Endothelial cell of umbilical vein (primary cell): ENCODE results near the gene LSM14B. TPM values are rescaled to one million over a fixed set of nuclear protein-coding genes. Genes with fewer than 3 reads are reported as not detected.

Experiments used
- BruUV-seq: library from RNA; stranded (reverse); fragments of 400-500 nt; replicated peaks from 2 replicates; lab custom pipeline; 2021; lab: Mats Ljungman, UMichigan
- CTCF ChIA-PET: fragments of 300-600, 350-600 bp; sonication (Branson Sonifier 250); formaldehyde crosslinking; loops from one replicate; lab custom pipeline; 2021; ENCODE audit warnings: antibody characterized with exemption, inconsistent platforms; lab: Charles Lee
- POLR2A ChIA-PET: fragments of 300-600, 350-600 bp; sonication (Branson Sonifier 250); formaldehyde crosslinking; loops from one replicate; lab custom pipeline; 2021; ENCODE audit warnings: antibody characterized with exemption, inconsistent platforms; lab: Charles Lee
- DNase-seq: peaks from one replicate; pipeline ENCODE4 v3.0.0-alpha.2; 2011; ENCODE audit warnings: low read depth, low spot score
- FAIRE-seq: peaks from 2 replicates; lab custom pipeline; 2011; peaks lifted over from hg19 to GRCh38; lab: Jason Lieb, UNC
- H2AFZ ChIP-seq: 2 replicates; pipeline ENCODE4 v1.6.0; 2012; ENCODE audit warnings: low read depth, low read length, control low read depth, inconsistent platforms
- H3K27ac ChIP-seq: 2 replicates; pipeline ENCODE4 v1.5.1; 2011; ENCODE audit warnings: low read depth, mild to moderate bottlenecking, control low read depth, low read length, moderate library complexity; ENCODE audit not compliant: insufficient read depth
- H3K27me3 ChIP-seq, 2 experiments: 2 replicates each; pipeline versions ENCODE4 v1.6.0 to v1.6.1; 2011; ENCODE audit warnings: low read length in 2 of 2, mixed read lengths in 1 of 2; ENCODE audit not compliant: control insufficient read depth in 2 of 2, insufficient read depth in 2 of 2
- H3K36me3 ChIP-seq, 2 experiments: 2 replicates in 1 of 2; 3 replicates in 1 of 2; pipeline ENCODE4 v1.5.1; 2011; ENCODE audit warnings: low read length in 2 of 2, mild to moderate bottlenecking in 1 of 2, moderate library complexity in 1 of 2; ENCODE audit not compliant: control insufficient read depth in 2 of 2, insufficient read depth in 2 of 2; ENCODE audit errors: extremely low read depth in 1 of 2
- H3K4me1 ChIP-seq: 3 replicates; pipeline ENCODE4 v1.5.1; 2011; ENCODE audit warnings: mild to moderate bottlenecking, low read length; ENCODE audit not compliant: control insufficient read depth, insufficient read depth; ENCODE audit errors: extremely low read depth
- H3K4me2 ChIP-seq: 2 replicates; pipeline ENCODE4 v1.6.1; 2011; ENCODE audit warnings: low read length, control low read depth, mixed read lengths; ENCODE audit not compliant: insufficient read depth
- H3K4me3 ChIP-seq, 3 experiments: fragments of 200-600 bp in 1 of 3; sonication (generic), shearing (Covaris generic) in 1 of 3; replicated peaks in 1 of 3; 2 replicates each; pipeline ENCODE4 v1.5.1; 2011 to 2016; ENCODE audit warnings: control low read depth in 3 of 3, low read length in 3 of 3, mild to moderate bottlenecking in 2 of 3, inconsistent platforms in 1 of 3, low read depth in 1 of 3, moderate library complexity in 1 of 3; ENCODE audit not compliant: insufficient read depth in 1 of 3
- H3K79me2 ChIP-seq: 2 replicates; pipeline ENCODE4 v1.6.0; 2012; ENCODE audit warnings: low read length, inconsistent platforms; ENCODE audit not compliant: control insufficient read depth, insufficient read depth
- H3K9ac ChIP-seq: replicated peaks from 2 replicates; pipeline ENCODE3; 2011; ENCODE audit warnings: low read length, control low read depth; ENCODE audit not compliant: insufficient read depth; ENCODE audit errors: extremely low read depth
- H3K9me1 ChIP-seq: replicated peaks from 3 replicates; pipeline ENCODE4 v1.6.0; 2011; ENCODE audit warnings: mild to moderate bottlenecking, low read length; ENCODE audit not compliant: control insufficient read depth, insufficient read depth; ENCODE audit errors: extremely low read depth
- H3K9me3 ChIP-seq: replicated peaks from 2 replicates; pipeline ENCODE4 v1.5.1; 2012; ENCODE audit warnings: low read length, inconsistent platforms; ENCODE audit not compliant: control insufficient read depth, insufficient read depth
- H4K20me1 ChIP-seq: replicated peaks from 2 replicates; pipeline ENCODE3; 2011; ENCODE audit warnings: mild to moderate bottlenecking, low read length; ENCODE audit not compliant: control insufficient read depth, insufficient read depth; ENCODE audit errors: extremely low read depth
- EZH2 ChIP-seq: IDR thresholded peaks from 2 replicates; pipeline ENCODE4 v1.6.1; 2012; ENCODE audit warnings: borderline replicate concordance, low read depth, mild to moderate bottlenecking, moderate library complexity, low read length, inconsistent platforms; ENCODE audit not compliant: severe bottlenecking
- FOS ChIP-seq: IDR thresholded peaks from 2 replicates; pipeline ENCODE4 v1.6.1; 2011; ENCODE audit warnings: mild to moderate bottlenecking, low read length, moderate library complexity, borderline replicate concordance; ENCODE audit not compliant: insufficient read depth
- GATA2 ChIP-seq: IDR thresholded peaks from 2 replicates; pipeline ENCODE4 v1.7.0; 2011; ENCODE audit warnings: low read depth, mild to moderate bottlenecking, moderate library complexity, mixed read lengths, low read length; ENCODE audit not compliant: insufficient read length, insufficient read depth
- JUN ChIP-seq: IDR thresholded peaks from 2 replicates; pipeline ENCODE4 v1.6.1; 2011; ENCODE audit warnings: borderline replicate concordance, low read depth; ENCODE audit not compliant: insufficient read length, insufficient read depth
- MAX ChIP-seq: IDR thresholded peaks from 2 replicates; pipeline ENCODE4 v1.6.1; 2011; ENCODE audit not compliant: insufficient read depth, insufficient read length
- MYC ChIP-seq: IDR thresholded peaks from one replicate; pipeline ENCODE4 v1.6.1; 2011; ENCODE audit warnings: mild to moderate bottlenecking, low read depth, low read length
- POLR2A ChIP-seq: IDR thresholded peaks from 2 replicates; pipeline ENCODE4 v1.6.1; 2012; ENCODE audit warnings: low read depth, mild to moderate bottlenecking, control low read depth, low read length
- POLR2AphosphoS5 ChIP-seq: IDR thresholded peaks from 2 replicates; pipeline ENCODE4 v1.6.1; 2012; ENCODE audit warnings: low read depth, mild to moderate bottlenecking, control low read depth, low read length, moderate library complexity; ENCODE audit not compliant: insufficient read depth
- dilution Hi-C: fragments of 300-500 bp; cut with MboI; formaldehyde crosslinking; loops from one replicate; pipeline ENCODE4 v1.15.0; 2019; ENCODE audit warnings: low sequenced_read_pairs; ENCODE audit not compliant: extremely low pct_ligation_motif_present
- intact Hi-C: fragments of 100-400 bp; cut with micrococcal nuclease; formaldehyde crosslinking; loops from one replicate; pipeline ENCODE4 v1.10.0; 2022
- polyA plus RNA-seq, 4 experiments: library from polyadenylated mRNA; depleted of rRNA in 3 of 4; stranded (reverse) in 3 of 4; unstranded in 1 of 4; fragments of >200 nt; gene quantifications; 2 replicates each; pipeline versions ENCODE4 v1.2.1 to v1.2.3, GENCODE V29; 2011 to 2012; ENCODE audit warnings: missing spikeins in 1 of 4
- total RNA-seq: library from RNA; stranded (reverse); gene quantifications from 2 replicates; pipeline ENCODE4 v1.2.3, GENCODE V29; 2021
- TF ChIP-seq, protein P1 (sequence below), 2 donors: IDR thresholded peaks; 1 replicate in 1 of 2; 2 replicates in 1 of 2; pipeline ENCODE4 v1.5.1; 2011; ENCODE audit warnings: low read length in 2 of 2, mild to moderate bottlenecking in 2 of 2, moderate library complexity in 2 of 2, control low read depth in 1 of 2, inconsistent platforms in 1 of 2, low read depth in 1 of 2; ENCODE audit not compliant: insufficient read depth in 1 of 2; ENCODE audit errors: extremely low read depth in 1 of 2

The LSM14B gene
- total and polyA plus RNA-seq, 2 donors (not counting 3 experiments of a cell fraction or from before 2014, with no cell fraction given): 32.5 to 34.0 TPM

GRCh38 chr20:62175711-62176110 is 53.4 kb downstream of the LSM14B start:
- BruUV-seq: no TSS peak
- ChIA-PET POLR2A (no interaction called here), CTCF (no interaction called here)
- no peaks in the 10 kb centered on the region for H3K27me3 ChIP-seq
- intact Hi-C loops: no loop called here
- H3K9me1 ChIP-seq: no peaks in the 10 kb centered on the region
- H3K9ac ChIP-seq: no peak overlapping the region
- no peak for DNase-seq
- H3K27ac ChIP-seq: no peak overlapping the region
- no peak overlapping the region for H3K4me2 ChIP-seq
- TF ChIP-seq MYC (no peak), MAX (no peak), GATA2 (no peak), JUN (no peak), EZH2 (no peak), FOS (no peak), POLR2A (no peak), POLR2AphosphoS5 (no peak)
- TF ChIP-seq, protein P1, sequence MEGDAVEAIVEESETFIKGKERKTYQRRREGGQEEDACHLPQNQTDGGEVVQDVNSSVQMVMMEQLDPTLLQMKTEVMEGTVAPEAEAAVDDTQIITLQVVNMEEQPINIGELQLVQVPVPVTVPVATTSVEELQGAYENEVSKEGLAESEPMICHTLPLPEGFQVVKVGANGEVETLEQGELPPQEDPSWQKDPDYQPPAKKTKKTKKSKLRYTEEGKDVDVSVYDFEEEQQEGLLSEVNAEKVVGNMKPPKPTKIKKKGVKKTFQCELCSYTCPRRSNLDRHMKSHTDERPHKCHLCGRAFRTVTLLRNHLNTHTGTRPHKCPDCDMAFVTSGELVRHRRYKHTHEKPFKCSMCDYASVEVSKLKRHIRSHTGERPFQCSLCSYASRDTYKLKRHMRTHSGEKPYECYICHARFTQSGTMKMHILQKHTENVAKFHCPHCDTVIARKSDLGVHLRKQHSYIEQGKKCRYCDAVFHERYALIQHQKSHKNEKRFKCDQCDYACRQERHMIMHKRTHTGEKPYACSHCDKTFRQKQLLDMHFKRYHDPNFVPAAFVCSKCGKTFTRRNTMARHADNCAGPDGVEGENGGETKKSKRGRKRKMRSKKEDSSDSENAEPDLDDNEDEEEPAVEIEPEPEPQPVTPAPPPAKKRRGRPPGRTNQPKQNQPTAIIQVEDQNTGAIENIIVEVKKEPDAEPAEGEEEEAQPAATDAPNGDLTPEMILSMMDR (IDR thresholded peaks at IDR 0.05; ENCODE audit: extremely low read depth in 1 of 2, insufficient read depth in 1 of 2, low read depth in 1 of 2, low read length in 2 of 2): no peak
- no peaks in the 10 kb centered on the region for H3K79me2 ChIP-seq
- H2AFZ ChIP-seq: no peak overlapping the region
- dilution Hi-C loops: no loop called here
- no peaks in the 10 kb centered on the region for H3K4me1 ChIP-seq
- H3K4me3 ChIP-seq: no peak overlapping the region
- FAIRE-seq: no peak
- peaks cover 2 to 15% of the 10 kb centered on the region in 2 experiments for H3K36me3 ChIP-seq
- H3K9me3 ChIP-seq: no peaks in the 10 kb centered on the region
- H4K20me1 ChIP-seq: no peaks in the 10 kb centered on the region
